ENCODE data around the gene CASP3.

GRCh38 chr4:184616633-184617551, 32.4 kb downstream of the CASP3 start:
- TF ChIP-seq CTCF (IDR thresholded peaks at IDR 0.05) (no peak), POLR2A (IDR thresholded peaks at IDR 0.05) (no peak)
